ENCODE results near the gene USP54.

USP54 gene

GRCh38 chr10:73509695-73510094 lies 81.4 kb downstream of the USP54 start:
- ChIA-PET CTCF (interaction anchor here (0.6 to 0.9 kb wide), 2 partner anchors 20 to 412 kb away, joined by 3 read pairs; no protein-coding TSS in a partner anchor), POLR2A (no interaction called here)
- Histone ChIP-seq H3K27me3 (replicated peaks in 2 of 5; ENCODE audit: control insufficient read depth in 4 of 5, insufficient read depth in 5 of 5, low read length in 4 of 5) (no peaks in the 10 kb centered on the region), H3K36me3 (ENCODE audit: control insufficient read depth in 4 of 4, insufficient read depth in 4 of 4, low read length in 3 of 4) (peaks cover 0 to 7% (median 3%) of the 10 kb centered on the region in 4 experiments), H3K9me3 (ENCODE audit: control extremely low read depth in 1 of 5, control insufficient read depth in 4 of 5, insufficient read depth in 2 of 5, low read depth in 1 of 5, low read length in 4 of 5) (no peaks in the 10 kb centered on the region), H3K4me1 (ENCODE audit: control extremely low read depth in 1 of 4, control insufficient read depth in 4 of 4, insufficient read depth in 4 of 4, low read length in 3 of 4) (no peaks in the 10 kb centered on the region), H3K27ac (ENCODE audit: insufficient read depth in 1 of 2, low read depth in 1 of 2, low read length in 2 of 2, poor library complexity in 1 of 2, severe bottlenecking in 2 of 2) (no peak overlapping the region), H3K4me3 (ENCODE audit: control insufficient read depth in 1 of 7, extremely low read depth in 1 of 7, insufficient read depth in 4 of 7, low read depth in 2 of 7, low read length in 6 of 7) (no peak overlapping the region)
- 97% methylated on average over 5 of the region's 5 CpGs for WGBS (ENCODE audit: insufficient coverage)
- DNase-seq = no peak

GRCh38 chr10:73506491-73506890 lies 84.7 kb downstream of the USP54 start:
- Histone ChIP-seq H3K27me3 (replicated peaks in 2 of 5; ENCODE audit: control insufficient read depth in 4 of 5, insufficient read depth in 5 of 5, low read length in 4 of 5) (no peaks in the 10 kb centered on the region), H3K27ac (ENCODE audit: insufficient read depth in 1 of 2, low read depth in 1 of 2, low read length in 2 of 2, poor library complexity in 1 of 2, severe bottlenecking in 2 of 2) (no peak overlapping the region), H3K4me1 (ENCODE audit: control extremely low read depth in 1 of 4, control insufficient read depth in 4 of 4, insufficient read depth in 4 of 4, low read length in 3 of 4) (peaks cover 3 to 7% (median 6%) of the 10 kb centered on the region in 4 experiments), H3K4me3 (ENCODE audit: control insufficient read depth in 1 of 7, extremely low read depth in 1 of 7, insufficient read depth in 4 of 7, low read depth in 2 of 7, low read length in 6 of 7) (no peak overlapping the region), H3K36me3 (ENCODE audit: control insufficient read depth in 4 of 4, insufficient read depth in 4 of 4, low read length in 3 of 4) (peaks cover 0 to 15% (median 5%) of the 10 kb centered on the region in 4 experiments), H3K9me3 (ENCODE audit: control extremely low read depth in 1 of 5, control insufficient read depth in 4 of 5, insufficient read depth in 2 of 5, low read depth in 1 of 5, low read length in 4 of 5) (no peaks in the 10 kb centered on the region)
- no CpG with 5 or more reads among the region's 1 CpG for WGBS (ENCODE audit: insufficient coverage)
- DNase-seq = no peak
- ChIA-PET POLR2A (no interaction called here), CTCF (no interaction called here)

DNA sequence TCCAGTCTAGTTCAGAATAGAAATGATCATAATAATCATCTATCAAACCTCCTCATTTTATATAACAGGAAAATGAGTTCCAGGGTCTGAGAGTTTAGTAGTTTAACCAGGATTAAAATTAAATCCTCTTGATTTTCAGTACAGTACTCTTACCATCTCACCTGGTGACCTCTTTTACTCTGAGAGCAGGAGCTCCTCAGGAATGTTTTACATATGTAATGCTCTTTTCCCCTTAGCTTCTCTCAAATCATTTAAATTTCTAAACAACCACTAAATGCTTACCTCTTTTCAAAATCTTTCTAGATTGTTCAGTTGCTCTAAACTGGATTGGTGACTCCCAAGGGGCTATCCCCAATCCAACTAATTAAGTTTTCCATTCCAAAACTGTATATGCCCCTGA lies 85.1 kb downstream of the USP54 start:
- ChIA-PET POLR2A (no interaction called here), CTCF (no interaction called here)
- no peak for DNase-seq
- Histone ChIP-seq H3K27me3 (replicated peaks in 2 of 5; ENCODE audit: control insufficient read depth in 4 of 5, insufficient read depth in 5 of 5, low read length in 4 of 5) (no peaks in the 10 kb centered on the region), H3K4me1 (ENCODE audit: control extremely low read depth in 1 of 4, control insufficient read depth in 4 of 4, insufficient read depth in 4 of 4, low read length in 3 of 4) (peaks cover 8 to 11% (median 10%) of the 10 kb centered on the region in 4 experiments), H3K27ac (ENCODE audit: insufficient read depth in 1 of 2, low read depth in 1 of 2, low read length in 2 of 2, poor library complexity in 1 of 2, severe bottlenecking in 2 of 2) (no peak overlapping the region), H3K4me3 (ENCODE audit: control insufficient read depth in 1 of 7, extremely low read depth in 1 of 7, insufficient read depth in 4 of 7, low read depth in 2 of 7, low read length in 6 of 7) (no peak overlapping the region), H3K36me3 (ENCODE audit: control insufficient read depth in 4 of 4, insufficient read depth in 4 of 4, low read length in 3 of 4) (peaks cover 0 to 15% (median 5%) of the 10 kb centered on the region in 4 experiments), H3K9me3 (ENCODE audit: control extremely low read depth in 1 of 5, control insufficient read depth in 4 of 5, insufficient read depth in 2 of 5, low read depth in 1 of 5, low read length in 4 of 5) (no peaks in the 10 kb centered on the region)

- ChIA-PET POLR2A (no interaction called here), CTCF (no interaction called here)
- H3K4me3 ChIP-seq (ENCODE audit: control insufficient read depth in 1 of 7, extremely low read depth in 1 of 7, insufficient read depth in 4 of 7, low read depth in 2 of 7, low read length in 6 of 7) = no peak overlapping the region
- DNase-seq = no peak
- no peaks in the 10 kb centered on the region for H3K9me3 ChIP-seq (ENCODE audit: control extremely low read depth in 1 of 5, control insufficient read depth in 4 of 5, insufficient read depth in 2 of 5, low read depth in 1 of 5, low read length in 4 of 5)
- H3K27ac ChIP-seq (ENCODE audit: insufficient read depth in 1 of 2, low read depth in 1 of 2, low read length in 2 of 2, poor library complexity in 1 of 2, severe bottlenecking in 2 of 2) = no peak overlapping the region
- WGBS (ENCODE audit: insufficient coverage) = 86% methylated on average over 1 of the region's 1 CpG
- peaks cover 2 to 23% (median 13%) of the 10 kb centered on the region in 4 experiments for H3K36me3 ChIP-seq (ENCODE audit: control insufficient read depth in 4 of 4, insufficient read depth in 4 of 4, low read length in 3 of 4)
- H3K4me1 ChIP-seq (ENCODE audit: control extremely low read depth in 1 of 4, control insufficient read depth in 4 of 4, insufficient read depth in 4 of 4, low read length in 3 of 4) = peaks cover 9 to 19% (median 12%) of the 10 kb centered on the region in 4 experiments
- no peaks in the 10 kb centered on the region for H3K27me3 ChIP-seq (replicated peaks in 2 of 5; ENCODE audit: control insufficient read depth in 4 of 5, insufficient read depth in 5 of 5, low read length in 4 of 5)
Measured at GRCh38 chr10:73503037-73503436, 88.1 kb downstream of the USP54 start.

GRCh38 chr10:73501651-73502050 lies 89.5 kb downstream of the USP54 start:
- Histone ChIP-seq H3K4me1 (ENCODE audit: control extremely low read depth in 1 of 4, control insufficient read depth in 4 of 4, insufficient read depth in 4 of 4, low read length in 3 of 4) (peaks cover 12 to 23% (median 13%) of the 10 kb centered on the region in 4 experiments), H3K36me3 (ENCODE audit: control insufficient read depth in 4 of 4, insufficient read depth in 4 of 4, low read length in 3 of 4) (peaks cover 2 to 23% (median 16%) of the 10 kb centered on the region in 4 experiments), H3K27me3 (replicated peaks in 2 of 5; ENCODE audit: control insufficient read depth in 4 of 5, insufficient read depth in 5 of 5, low read length in 4 of 5) (no peaks in the 10 kb centered on the region), H3K9me3 (ENCODE audit: control extremely low read depth in 1 of 5, control insufficient read depth in 4 of 5, insufficient read depth in 2 of 5, low read depth in 1 of 5, low read length in 4 of 5) (no peaks in the 10 kb centered on the region), H3K4me3 (ENCODE audit: control insufficient read depth in 1 of 7, extremely low read depth in 1 of 7, insufficient read depth in 4 of 7, low read depth in 2 of 7, low read length in 6 of 7) (peak overlapping the region in 1 of 7 experiments; percentile 39), H3K27ac (ENCODE audit: insufficient read depth in 1 of 2, low read depth in 1 of 2, low read length in 2 of 2, poor library complexity in 1 of 2, severe bottlenecking in 2 of 2) (no peak overlapping the region)
- peak; percentile 22 to 56 (median 49) for DNase-seq
- CTCF ChIA-PET = interaction anchor here (0.9 kb wide), 1 partner anchor 142 kb away, joined by 3 read pairs; no protein-coding TSS in a partner anchor
- POLR2A ChIA-PET = no interaction called here

DNA sequence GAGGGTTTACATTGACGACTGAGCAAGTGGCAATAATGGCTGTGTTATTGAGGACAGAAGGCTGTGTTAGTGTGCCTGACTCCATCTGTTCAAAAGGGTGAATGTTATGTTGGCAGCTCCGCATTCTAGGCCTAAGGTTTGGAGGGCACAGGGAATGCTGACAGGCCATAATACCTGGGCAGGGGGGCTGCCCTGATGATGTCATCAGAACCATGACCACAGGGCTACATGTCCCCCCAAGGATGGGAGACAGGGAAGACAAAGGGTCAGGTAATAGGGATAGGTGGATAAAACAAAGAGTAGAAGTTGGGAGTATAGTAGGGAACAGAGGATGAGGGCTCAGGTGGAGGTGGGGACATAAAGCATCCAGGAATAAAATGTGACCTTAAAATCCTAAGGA lies 93.5 kb downstream of the USP54 start:
- no peaks in the 10 kb centered on the region for H3K9me3 ChIP-seq (ENCODE audit: control extremely low read depth in 1 of 5, control insufficient read depth in 4 of 5, insufficient read depth in 2 of 5, low read depth in 1 of 5, low read length in 4 of 5)
- no peaks in the 10 kb centered on the region for H3K27me3 ChIP-seq (replicated peaks in 2 of 5; ENCODE audit: control insufficient read depth in 4 of 5, insufficient read depth in 5 of 5, low read length in 4 of 5)
- peaks cover 2 to 13% (median 9%) of the 10 kb centered on the region in 4 experiments for H3K36me3 ChIP-seq (ENCODE audit: control insufficient read depth in 4 of 4, insufficient read depth in 4 of 4, low read length in 3 of 4)
- no peak overlapping the region for H3K4me3 ChIP-seq (ENCODE audit: control insufficient read depth in 1 of 7, extremely low read depth in 1 of 7, insufficient read depth in 4 of 7, low read depth in 2 of 7, low read length in 6 of 7)
- DNase-seq = no peak
- ChIA-PET CTCF (interaction anchor here (1.2 kb wide), 1 partner anchor 32 kb away, joined by 3 read pairs; no protein-coding TSS in a partner anchor), POLR2A (no interaction called here)
- 100% methylated on average over 2 of the region's 2 CpGs for WGBS (ENCODE audit: insufficient coverage)
- H3K27ac ChIP-seq (ENCODE audit: insufficient read depth in 1 of 2, low read depth in 1 of 2, low read length in 2 of 2, poor library complexity in 1 of 2, severe bottlenecking in 2 of 2) = no peak overlapping the region
- peaks cover 26 to 47% (median 34%) of the 10 kb centered on the region in 4 experiments for H3K4me1 ChIP-seq (ENCODE audit: control extremely low read depth in 1 of 4, control insufficient read depth in 4 of 4, insufficient read depth in 4 of 4, low read length in 3 of 4)

GRCh38 chr10:73495884-73496674 lies 95.1 kb downstream of the USP54 start, which contains the start of gene PPP3CB:
Gene PPP3CB (minus strand): TSS chr10:73496024. CDS start chr10:73495889, 135 bp downstream.
- ChIA-PET CTCF (interaction anchor here (0.7 to 2.1 kb wide), 3 partner anchors 31 to 34 kb away, joined by 3 to 7 read pairs (median 6); no protein-coding TSS in a partner anchor), POLR2A (interaction anchor here (0.5 to 0.9 kb wide), 5 partner anchors 51 to 1715 kb away, joined by 3 read pairs; partner anchors contain the start of gene VDAC2)
- Histone ChIP-seq H3K27me3 (replicated peaks in 2 of 5; ENCODE audit: control insufficient read depth in 4 of 5, insufficient read depth in 5 of 5, low read length in 4 of 5) (no peaks in the 10 kb centered on the region), H3K27ac (ENCODE audit: insufficient read depth in 1 of 2, low read depth in 1 of 2, low read length in 2 of 2, poor library complexity in 1 of 2, severe bottlenecking in 2 of 2) (peak within 1 kb of the TSS; percentile 86 to 95), H3K36me3 (ENCODE audit: control insufficient read depth in 4 of 4, insufficient read depth in 4 of 4, low read length in 3 of 4) (peaks cover 2 to 13% (median 9%) of the 10 kb centered on the region in 4 experiments), H3K9me3 (ENCODE audit: control extremely low read depth in 1 of 5, control insufficient read depth in 4 of 5, insufficient read depth in 2 of 5, low read depth in 1 of 5, low read length in 4 of 5) (no peaks in the 10 kb centered on the region), H3K4me1 (ENCODE audit: control extremely low read depth in 1 of 4, control insufficient read depth in 4 of 4, insufficient read depth in 4 of 4, low read length in 3 of 4) (peaks cover 17 to 38% (median 25%) of the 10 kb centered on the region in 4 experiments), H3K4me3 (ENCODE audit: control insufficient read depth in 1 of 7, extremely low read depth in 1 of 7, insufficient read depth in 4 of 7, low read depth in 2 of 7, low read length in 6 of 7) (peak within 1 kb of the TSS; percentile 84 to 97 (median 95))
- DNase-seq = peak; percentile 97 to 99 (median 98)
- 9% methylated on average over 19 of the region's 28 CpGs for WGBS (ENCODE audit: insufficient coverage)
